GM03348 (cell line): Measurements from ENCODE around the gene DDC.

Source experiments
- DNase-seq: peaks from one replicate; pipeline ENCODE4 v3.0.0; 2012; ENCODE audit warnings: low spot score

The DDC gene

GRCh38 chr7:50454968-50455367 lies 110.2 kb downstream of the DDC start:
- no peak for DNase-seq

GRCh38 chr7:50450590-50451032 lies 114.6 kb downstream of the DDC start:
- DNase-seq, result peak; percentile 34

- DNase-seq, result peak; percentile 94
Measured at GRCh38 chr7:50449881-50450589, 115.2 kb downstream of the DDC start, which contains the start of gene FIGNL1. Gene FIGNL1, minus strand, starts transcription at chr7:50450350. Its CDS starts 3,063 bp downstream, at chr7:50447287.

- DNase-seq, result no peak
Measured at GRCh38 chr7:50449501-50449880, 115.7 kb downstream of the DDC start.

- DNase-seq, result no peak
Measured at GRCh38 chr7:50448823-50449222, 116.4 kb downstream of the DDC start.

GRCh38 chr7:50446542-50446960 lies 118.7 kb downstream of the DDC start:
- DNase-seq, result no peak

- peak; percentile 47 for DNase-seq
Measured at GRCh38 chr7:50436133-50436806, 128.9 kb downstream of the DDC start.

GRCh38 chr7:50431722-50432305 lies 133.4 kb downstream of the DDC start:
- DNase-seq, result no peak

- no peak for DNase-seq
Measured at GRCh38 chr7:50431316-50431715, 133.9 kb downstream of the DDC start.

GRCh38 chr7:50428911-50429310 lies 136.3 kb downstream of the DDC start:
- no peak for DNase-seq

- DNase-seq, result no peak
Measured at GRCh38 chr7:50427518-50427917, 137.7 kb downstream of the DDC start.

GRCh38 chr7:50426280-50427045 lies 138.7 kb downstream of the DDC start:
- DNase-seq, result no peak

GRCh38 chr7:50425318-50425717 lies 139.9 kb downstream of the DDC start:
- no peak for DNase-seq

GRCh38 chr7:50423860-50424259 lies 141.3 kb downstream of the DDC start:
- DNase-seq, result no peak

GRCh38 chr7:50422858-50423257 lies 142.3 kb downstream of the DDC start:
- no peak for DNase-seq

- DNase-seq, result no peak
Measured at GRCh38 chr7:50421043-50421442, 144.2 kb downstream of the DDC start.

- no peak for DNase-seq
Measured at GRCh38 chr7:50418526-50419290, 146.5 kb downstream of the DDC start.

GRCh38 chr7:50418086-50418515 lies 147.1 kb downstream of the DDC start:
- peak; percentile 89 for DNase-seq

GRCh38 chr7:50416527-50417182 lies 148.6 kb downstream of the DDC start:
- no peak for DNase-seq

GRCh38 chr7:50415844-50416364 lies 149.3 kb downstream of the DDC start:
- no peak for DNase-seq

- no peak for DNase-seq
Measured at GRCh38 chr7:50413561-50413960, 151.6 kb downstream of the DDC start.
